ENCODE data around the gene GSTP1. TPM values are rescaled to one million over a fixed set of nuclear protein-coding genes. Genes with fewer than 3 reads are reported as not detected.
A peak's percentile ranks its signal among the peaks of the same experiment; 100 is the strongest.

Gene GSTP1
- polyA plus RNA-seq, 3 donors: 853 to 1,483 (median 1,250) TPM

DNA sequence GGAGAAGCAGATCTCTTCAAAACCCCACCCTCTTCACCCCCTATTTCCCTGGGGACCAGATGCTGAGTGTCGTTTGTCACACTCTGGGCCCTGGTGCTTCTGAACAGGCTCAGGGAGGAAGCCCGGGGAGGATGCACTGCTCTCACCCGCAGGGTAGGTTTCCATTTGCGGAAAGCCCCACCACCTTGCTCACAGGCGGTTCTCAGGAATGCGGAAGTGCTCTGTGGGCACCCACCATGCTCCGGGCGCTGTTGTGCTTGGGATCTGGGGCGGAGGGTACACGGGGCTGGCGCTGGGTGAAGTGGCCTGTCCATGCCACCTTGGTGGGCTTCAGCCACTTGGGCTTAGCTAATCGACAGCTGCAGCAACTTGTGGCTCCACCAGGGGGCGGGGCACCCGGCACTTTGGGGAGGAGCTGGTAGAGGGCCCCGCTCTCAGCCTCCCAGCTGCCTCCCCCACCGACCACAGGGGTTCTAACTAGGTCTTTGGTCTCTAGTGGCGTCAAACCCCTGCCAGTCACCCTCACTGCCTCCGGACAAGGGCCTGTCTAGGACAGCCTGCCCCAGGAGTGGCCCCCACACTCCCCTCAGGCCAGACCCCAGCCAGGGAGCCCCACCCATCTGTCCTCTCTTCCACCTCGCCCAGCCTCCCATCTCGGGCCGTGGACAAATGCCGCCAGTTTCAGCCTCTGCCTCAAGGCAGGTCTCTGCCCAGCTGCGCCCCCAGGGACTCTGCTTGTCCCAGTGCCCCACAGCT, 30.5 kb downstream of the GSTP1 start:
- peaks cover 24 to 26% (median 25%) of the 10 kb centered on the region in 3 donors for H3K27me3 Mint-ChIP-seq (ENCODE audit: low read depth in 3 of 3)
- intact Hi-C loops (cut with micrococcal nuclease): no loop called here
- Histone ChIP-seq H3K79me2 (ENCODE audit: insufficient read depth, low read length) (no peaks in the 10 kb centered on the region), H3K4me2 (replicated peaks; ENCODE audit: extremely low read depth, low read length, poor library complexity, severe bottlenecking) (peak overlapping the region; percentile 66), H3K9me3 (replicated peaks in 1 of 2; ENCODE audit: control insufficient read depth in 1 of 2, insufficient read depth in 1 of 2, low read length in 2 of 2) (no peaks in the 10 kb centered on the region), H3K36me3 (replicated peaks in 1 of 2; ENCODE audit: control insufficient read depth in 1 of 2, insufficient read depth in 2 of 2, low read length in 2 of 2) (peaks cover 32 to 34% of the 10 kb centered on the region in 2 donors), H2AFZ (ENCODE audit: insufficient read depth, low read depth, low read length, poor library complexity, severe bottlenecking) (peak overlapping the region; percentile 88), H3K9ac (ENCODE audit: insufficient read depth, low read length, poor library complexity, severe bottlenecking) (peak overlapping the region; percentile 87), H3K27me3 (ENCODE audit: control insufficient read depth in 2 of 2, insufficient read depth in 2 of 2, low read length in 2 of 2) (peaks cover 0 to 17% of the 10 kb centered on the region in 2 donors), H3K27ac (ENCODE audit: low read depth in 1 of 2, low read length in 2 of 2) (peak overlapping the region; percentile 86 to 96), H3K4me1 (ENCODE audit: control insufficient read depth in 1 of 2, insufficient read depth in 2 of 2, low read length in 2 of 2) (peaks cover 19 to 24% of the 10 kb centered on the region in 2 donors), H3K4me3 (replicated peaks in 1 of 3; ENCODE audit: low read depth in 2 of 3, low read length in 3 of 3) (peak overlapping the region; percentile 6 to 70 (median 42)), H4K20me1 (ENCODE audit: insufficient read depth, low read length) (no peaks in the 10 kb centered on the region)
- H3K27ac Mint-ChIP-seq: peak overlapping the region; percentile 89 to 95 (median 91)
- peak; percentile 84 to 93 (median 88) for DNase-seq
- H3K4me3 Mint-ChIP-seq: peak overlapping the region; percentile 73 to 86
- TF ChIP-seq, protein P1, sequence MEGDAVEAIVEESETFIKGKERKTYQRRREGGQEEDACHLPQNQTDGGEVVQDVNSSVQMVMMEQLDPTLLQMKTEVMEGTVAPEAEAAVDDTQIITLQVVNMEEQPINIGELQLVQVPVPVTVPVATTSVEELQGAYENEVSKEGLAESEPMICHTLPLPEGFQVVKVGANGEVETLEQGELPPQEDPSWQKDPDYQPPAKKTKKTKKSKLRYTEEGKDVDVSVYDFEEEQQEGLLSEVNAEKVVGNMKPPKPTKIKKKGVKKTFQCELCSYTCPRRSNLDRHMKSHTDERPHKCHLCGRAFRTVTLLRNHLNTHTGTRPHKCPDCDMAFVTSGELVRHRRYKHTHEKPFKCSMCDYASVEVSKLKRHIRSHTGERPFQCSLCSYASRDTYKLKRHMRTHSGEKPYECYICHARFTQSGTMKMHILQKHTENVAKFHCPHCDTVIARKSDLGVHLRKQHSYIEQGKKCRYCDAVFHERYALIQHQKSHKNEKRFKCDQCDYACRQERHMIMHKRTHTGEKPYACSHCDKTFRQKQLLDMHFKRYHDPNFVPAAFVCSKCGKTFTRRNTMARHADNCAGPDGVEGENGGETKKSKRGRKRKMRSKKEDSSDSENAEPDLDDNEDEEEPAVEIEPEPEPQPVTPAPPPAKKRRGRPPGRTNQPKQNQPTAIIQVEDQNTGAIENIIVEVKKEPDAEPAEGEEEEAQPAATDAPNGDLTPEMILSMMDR (IDR thresholded peaks at IDR 0.05): peak; percentile 41
- H3K36me3 Mint-ChIP-seq: peaks cover 32 to 33% of the 10 kb centered on the region in 2 donors
- H3K4me1 Mint-ChIP-seq: peaks cover 18% of the 10 kb centered on the region
- 6% methylated on average over 23 of the region's 23 CpGs for WGBS (ENCODE audit: insufficient coverage)
- H3K9me3 Mint-ChIP-seq: no peaks in the 10 kb centered on the region

DNA sequence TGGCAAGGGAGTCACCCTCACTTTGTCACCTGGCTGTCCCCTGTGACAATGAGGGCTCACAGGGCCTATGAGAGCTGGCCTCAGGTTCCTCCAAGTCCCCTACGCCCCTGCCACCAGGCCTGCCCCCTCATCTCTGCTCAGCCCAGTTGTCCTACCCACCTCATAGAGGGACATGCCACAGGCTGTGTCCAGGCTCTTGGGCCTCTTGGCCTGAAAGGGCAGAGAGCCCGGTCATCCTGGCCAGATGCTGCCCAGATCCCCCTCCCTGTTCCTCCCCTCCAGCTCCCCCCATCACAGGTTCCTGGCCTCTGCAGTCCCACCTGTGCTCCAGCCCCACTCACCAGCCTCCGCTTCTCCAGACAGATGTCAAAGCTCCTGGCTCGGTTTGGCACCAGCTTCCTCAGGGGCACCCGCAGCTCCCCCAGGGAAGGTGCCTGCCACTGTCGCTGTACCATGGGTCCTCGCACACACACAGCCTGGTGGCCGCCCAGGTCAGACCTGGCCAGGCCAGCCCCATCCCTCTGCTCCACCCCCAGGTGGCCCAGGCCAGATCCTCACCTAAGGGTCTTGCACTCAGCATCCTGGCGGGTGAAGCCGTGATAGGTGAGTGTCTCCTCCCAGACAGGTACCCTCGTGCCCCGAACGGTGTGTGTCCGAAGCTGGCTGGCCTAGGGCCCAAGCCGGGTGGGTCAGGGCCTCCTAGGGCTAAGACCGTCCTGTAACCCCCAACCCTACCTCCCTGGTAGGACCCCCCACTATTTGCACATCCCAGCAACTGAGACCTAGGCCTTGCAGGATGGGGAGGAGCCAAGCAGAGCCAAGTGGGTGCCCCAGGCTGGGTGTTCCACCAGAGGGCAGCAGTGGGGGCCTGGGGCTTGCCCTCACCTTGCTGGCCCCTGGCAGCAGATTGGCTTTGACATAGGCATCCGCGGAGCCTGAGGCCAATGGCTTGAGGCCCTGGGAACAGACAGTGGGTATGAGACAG, 31.4 kb downstream of the GSTP1 start:
- 91% methylated on average over 18 of the region's 18 CpGs for WGBS (ENCODE audit: insufficient coverage)
- peak overlapping the region; percentile 73 to 86 for H3K4me3 Mint-ChIP-seq
- Histone ChIP-seq H3K4me3 (replicated peaks in 1 of 3; ENCODE audit: low read depth in 2 of 3, low read length in 3 of 3) (peak overlapping the region in 1 of 3 experiments; percentile 70), H3K9me3 (replicated peaks in 1 of 2; ENCODE audit: control insufficient read depth in 1 of 2, insufficient read depth in 1 of 2, low read length in 2 of 2) (no peaks in the 10 kb centered on the region), H4K20me1 (ENCODE audit: insufficient read depth, low read length) (no peaks in the 10 kb centered on the region), H3K27ac (ENCODE audit: low read depth in 1 of 2, low read length in 2 of 2) (peak overlapping the region; percentile 86 to 96), H3K4me1 (ENCODE audit: control insufficient read depth in 1 of 2, insufficient read depth in 2 of 2, low read length in 2 of 2) (peaks cover 19 to 24% of the 10 kb centered on the region in 2 donors), H3K79me2 (ENCODE audit: insufficient read depth, low read length) (no peaks in the 10 kb centered on the region), H3K36me3 (replicated peaks in 1 of 2; ENCODE audit: control insufficient read depth in 1 of 2, insufficient read depth in 2 of 2, low read length in 2 of 2) (peaks cover 26 to 27% of the 10 kb centered on the region in 2 donors), H3K9ac (ENCODE audit: insufficient read depth, low read length, poor library complexity, severe bottlenecking) (peak overlapping the region; percentile 87), H2AFZ (ENCODE audit: insufficient read depth, low read depth, low read length, poor library complexity, severe bottlenecking) (peak overlapping the region; percentile 88), H3K4me2 (replicated peaks; ENCODE audit: extremely low read depth, low read length, poor library complexity, severe bottlenecking) (peak overlapping the region; percentile 66), H3K27me3 (ENCODE audit: control insufficient read depth in 2 of 2, insufficient read depth in 2 of 2, low read length in 2 of 2) (peaks cover 0 to 17% of the 10 kb centered on the region in 2 donors)
- H3K27me3 Mint-ChIP-seq (ENCODE audit: low read depth in 3 of 3): peaks cover 22 to 26% (median 25%) of the 10 kb centered on the region in 3 donors
- intact Hi-C loops (cut with micrococcal nuclease): no loop called here
- peaks cover 25 to 27% of the 10 kb centered on the region in 2 donors for H3K36me3 Mint-ChIP-seq
- H3K9me3 Mint-ChIP-seq: peaks cover 0 to 1% (median 0%) of the 10 kb centered on the region in 7 donors
- DNase-seq: peak; percentile 36 to 47 (median 41)
- TF ChIP-seq, protein P1 (IDR thresholded peaks at IDR 0.05): peak; percentile 71
- peak overlapping the region; percentile 89 to 95 (median 91) for H3K27ac Mint-ChIP-seq
- H3K4me1 Mint-ChIP-seq: peaks cover 18% of the 10 kb centered on the region
